Omental fat pad (tissue), 4 donors: Measurements from ENCODE around the gene NFKBIL1. TPM values are rescaled to one million over a fixed set of nuclear protein-coding genes. Genes with fewer than 3 reads are reported as not detected.

Experiments used
- ATAC-seq: fragments of 150-250 bp; one replicate; pipeline ENCODE4 v1.9.1; 2016; ENCODE audit warnings: mild to moderate bottlenecking, moderate library complexity; ENCODE audit not compliant: low FRiP score
- DNase-seq: peaks from one replicate; pipeline ENCODE4 v3.0.0-alpha.2; 2019; ENCODE audit warnings: low spot score
- total RNA-seq, 4 donors: library from RNA; depleted of rRNA; stranded (reverse); fragments of >200 nt; gene quantifications; one replicate each; pipeline ENCODE4 v1.1.0, GENCODE V29; 2016
- TF ChIP-seq, protein P1 (sequence below), 3 donors: fragments of 450-650 bp; IDR thresholded peaks; one replicate each; pipeline ENCODE4 v1.5.1; 2016 to 2017; ENCODE audit warnings: antibody characterized with exemption in 3 of 3, mild to moderate bottlenecking in 3 of 3, moderate library complexity in 2 of 3

Gene NFKBIL1
- total RNA-seq, 4 donors from 2014 or later = 11.0 to 21.6 (median 16.3) TPM

GRCh38 chr6:31560697-31561058 lies 13.3 kb downstream of the NFKBIL1 start:
- no peak for DNase-seq
- TF ChIP-seq, protein P1, sequence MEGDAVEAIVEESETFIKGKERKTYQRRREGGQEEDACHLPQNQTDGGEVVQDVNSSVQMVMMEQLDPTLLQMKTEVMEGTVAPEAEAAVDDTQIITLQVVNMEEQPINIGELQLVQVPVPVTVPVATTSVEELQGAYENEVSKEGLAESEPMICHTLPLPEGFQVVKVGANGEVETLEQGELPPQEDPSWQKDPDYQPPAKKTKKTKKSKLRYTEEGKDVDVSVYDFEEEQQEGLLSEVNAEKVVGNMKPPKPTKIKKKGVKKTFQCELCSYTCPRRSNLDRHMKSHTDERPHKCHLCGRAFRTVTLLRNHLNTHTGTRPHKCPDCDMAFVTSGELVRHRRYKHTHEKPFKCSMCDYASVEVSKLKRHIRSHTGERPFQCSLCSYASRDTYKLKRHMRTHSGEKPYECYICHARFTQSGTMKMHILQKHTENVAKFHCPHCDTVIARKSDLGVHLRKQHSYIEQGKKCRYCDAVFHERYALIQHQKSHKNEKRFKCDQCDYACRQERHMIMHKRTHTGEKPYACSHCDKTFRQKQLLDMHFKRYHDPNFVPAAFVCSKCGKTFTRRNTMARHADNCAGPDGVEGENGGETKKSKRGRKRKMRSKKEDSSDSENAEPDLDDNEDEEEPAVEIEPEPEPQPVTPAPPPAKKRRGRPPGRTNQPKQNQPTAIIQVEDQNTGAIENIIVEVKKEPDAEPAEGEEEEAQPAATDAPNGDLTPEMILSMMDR (IDR thresholded peaks at IDR 0.05) = no peak
- no peak for ATAC-seq

GRCh38 chr6:31567531-31568370 lies 20.3 kb downstream of the NFKBIL1 start:
- DNase-seq (no peak), ATAC-seq (no peak)
- TF ChIP-seq, protein P1 (IDR thresholded peaks at IDR 0.05) = no peak

GRCh38 chr6:31568537-31568961 lies 21.1 kb downstream of the NFKBIL1 start:
- DNase-seq = no peak
- TF ChIP-seq, protein P1 (IDR thresholded peaks at IDR 0.05) = no peak
- no peak for ATAC-seq

DNA sequence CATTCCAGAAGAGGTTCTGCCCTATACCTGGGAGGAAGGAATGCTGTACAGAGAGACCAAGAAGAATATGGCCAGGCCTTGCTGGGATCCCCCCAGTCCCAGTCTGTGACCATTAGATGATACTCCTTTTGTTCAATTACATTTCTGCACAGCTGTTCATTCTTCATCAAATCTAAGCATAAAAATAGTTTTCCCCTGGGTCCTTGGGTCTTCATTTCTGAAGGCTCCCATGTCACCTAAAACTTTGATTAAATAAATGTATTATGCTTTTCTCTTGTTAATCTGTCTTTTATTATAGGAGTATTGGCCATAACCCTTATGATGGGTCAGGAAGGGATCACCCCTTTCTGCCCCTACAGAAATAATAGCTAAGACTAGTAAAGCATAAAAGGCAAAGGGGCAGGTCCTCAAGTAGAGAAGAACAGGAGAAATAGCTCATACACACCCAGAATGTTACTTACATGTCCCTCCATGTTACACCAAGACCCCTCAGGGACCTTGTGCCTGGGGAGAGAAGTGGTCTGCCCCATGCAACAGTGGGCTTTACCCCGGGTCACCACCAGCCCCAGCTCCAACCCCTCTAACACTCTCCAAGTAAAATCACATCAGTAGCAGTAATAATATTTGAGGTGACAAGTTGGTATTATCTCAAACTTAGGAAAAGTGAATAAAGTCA lies 22.6 kb downstream of the NFKBIL1 start:
- no peak for ATAC-seq
- TF ChIP-seq, protein P1 (IDR thresholded peaks at IDR 0.05) = no peak
- no peak for DNase-seq

DNA sequence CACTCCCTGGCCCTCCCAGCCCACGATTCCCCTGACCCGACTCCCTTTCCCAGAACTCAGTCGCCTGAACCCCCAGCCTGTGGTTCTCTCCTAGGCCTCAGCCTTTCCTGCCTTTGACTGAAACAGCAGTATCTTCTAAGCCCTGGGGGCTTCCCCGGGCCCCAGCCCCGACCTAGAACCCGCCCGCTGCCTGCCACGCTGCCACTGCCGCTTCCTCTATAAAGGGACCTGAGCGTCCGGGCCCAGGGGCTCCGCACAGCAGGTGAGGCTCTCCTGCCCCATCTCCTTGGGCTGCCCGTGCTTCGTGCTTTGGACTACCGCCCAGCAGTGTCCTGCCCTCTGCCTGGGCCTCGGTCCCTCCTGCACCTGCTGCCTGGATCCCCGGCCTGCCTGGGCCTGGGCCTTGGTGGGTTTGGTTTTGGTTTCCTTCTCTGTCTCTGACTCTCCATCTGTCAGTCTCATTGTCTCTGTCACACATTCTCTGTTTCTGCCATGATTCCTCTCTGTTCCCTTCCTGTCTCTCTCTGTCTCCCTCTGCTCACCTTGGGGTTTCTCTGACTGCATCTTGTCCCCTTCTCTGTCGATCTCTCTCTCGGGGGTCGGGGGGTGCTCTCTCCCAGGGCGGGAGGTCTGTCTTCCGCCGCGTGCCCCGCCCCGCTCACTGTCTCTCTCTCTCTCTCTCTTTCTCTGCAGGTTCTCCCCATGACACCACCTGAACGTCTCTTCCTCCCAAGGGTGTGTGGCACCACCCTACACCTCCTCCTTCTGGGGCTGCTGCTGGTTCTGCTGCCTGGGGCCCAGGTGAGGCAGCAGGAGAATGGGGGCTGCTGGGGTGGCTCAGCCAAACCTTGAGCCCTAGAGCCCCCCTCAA lies 24.9 kb downstream of the NFKBIL1 start, which contains the start of gene LTA:
Gene LTA, plus strand, starts transcription at position 249 of the 871 bp plus-strand sequence. Its CDS starts 454 bp downstream, at position 703.
- DNase-seq (no peak), ATAC-seq (no peak)
- TF ChIP-seq, protein P1 (IDR thresholded peaks at IDR 0.05) = no peak

DNA sequence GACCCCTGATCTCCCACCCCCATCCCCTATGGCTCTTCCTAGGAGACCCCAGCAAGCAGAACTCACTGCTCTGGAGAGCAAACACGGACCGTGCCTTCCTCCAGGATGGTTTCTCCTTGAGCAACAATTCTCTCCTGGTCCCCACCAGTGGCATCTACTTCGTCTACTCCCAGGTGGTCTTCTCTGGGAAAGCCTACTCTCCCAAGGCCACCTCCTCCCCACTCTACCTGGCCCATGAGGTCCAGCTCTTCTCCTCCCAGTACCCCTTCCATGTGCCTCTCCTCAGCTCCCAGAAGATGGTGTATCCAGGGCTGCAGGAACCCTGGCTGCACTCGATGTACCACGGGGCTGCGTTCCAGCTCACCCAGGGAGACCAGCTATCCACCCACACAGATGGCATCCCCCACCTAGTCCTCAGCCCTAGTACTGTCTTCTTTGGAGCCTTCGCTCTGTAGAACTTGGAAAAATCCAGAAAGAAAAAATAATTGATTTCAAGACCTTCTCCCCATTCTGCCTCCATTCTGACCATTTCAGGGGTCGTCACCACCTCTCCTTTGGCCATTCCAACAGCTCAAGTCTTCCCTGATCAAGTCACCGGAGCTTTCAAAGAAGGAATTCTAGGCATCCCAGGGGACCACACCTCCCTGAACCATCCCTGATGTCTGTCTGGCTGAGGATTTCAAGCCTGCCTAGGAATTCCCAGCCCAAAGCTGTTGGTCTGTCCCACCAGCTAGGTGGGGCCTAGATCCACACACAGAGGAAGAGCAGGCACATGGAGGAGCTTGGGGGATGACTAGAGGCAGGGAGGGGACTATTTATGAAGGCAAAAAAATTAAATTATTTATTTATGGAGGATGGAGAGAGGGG lies 26.1 kb downstream of the NFKBIL1 start:
- ATAC-seq (no peak), DNase-seq (no peak)
- TF ChIP-seq, protein P1 (IDR thresholded peaks at IDR 0.05) = no peak
